ENCODE measurements around the gene OTOG.

OTOG gene

DNA sequence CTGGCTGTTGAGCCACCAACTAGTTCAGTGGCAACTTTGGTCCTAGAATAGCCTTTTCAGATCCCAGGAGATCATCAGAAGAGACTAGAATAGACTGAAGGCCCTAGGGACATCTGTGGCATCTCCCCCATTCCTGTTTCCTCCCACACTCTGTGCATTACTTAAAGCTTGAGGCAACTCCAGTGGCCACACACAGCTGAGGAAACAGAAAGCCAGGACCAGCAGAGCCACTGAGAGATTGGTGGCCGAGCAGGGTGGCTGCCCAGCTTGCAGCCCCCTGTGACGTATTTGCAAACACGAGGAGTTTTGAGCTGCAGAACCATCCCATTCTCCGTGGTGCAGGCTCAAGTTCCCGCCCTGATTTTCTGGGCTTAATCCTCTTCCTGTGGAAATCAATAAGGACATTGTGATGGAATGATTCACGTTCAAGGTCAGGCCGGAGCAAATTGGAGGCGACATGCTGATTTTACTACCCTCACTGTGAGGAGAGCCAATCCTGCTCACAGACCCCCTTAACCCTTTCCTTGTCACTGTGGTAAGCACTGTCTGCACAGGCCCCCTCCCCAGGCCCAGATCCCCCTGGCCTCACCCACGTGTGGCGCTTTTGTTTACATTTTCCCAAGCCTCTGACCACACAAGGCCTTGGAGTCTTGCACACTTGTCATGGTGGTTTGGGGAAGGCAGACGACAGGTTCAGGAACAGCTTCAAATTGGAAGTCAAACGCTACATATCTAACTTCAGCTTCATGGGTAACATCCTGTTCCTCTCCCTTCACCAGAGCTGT is 103.3 kb downstream of the OTOG start:
- Histone ChIP-seq H3K4me1 (ENCODE audit: control insufficient read depth in 1 of 2, insufficient read depth in 2 of 2, low read length in 2 of 2) (no peaks in the 10 kb centered on the region), H3K4me3 (ENCODE audit: low read depth in 1 of 2, low read length in 2 of 2) (no peak overlapping the region), H3K9me3 (ENCODE audit: control insufficient read depth in 1 of 2, low read length in 2 of 2) (peaks cover 4 to 7% of the 10 kb centered on the region in 2 donors), H3K27me3 (ENCODE audit: low read depth, low read length) (no peaks in the 10 kb centered on the region), H3K36me3 (ENCODE audit: control insufficient read depth in 1 of 2, insufficient read depth in 2 of 2, low read length in 2 of 2) (no peaks in the 10 kb centered on the region), H3K27ac (ENCODE audit: low read length) (no peak overlapping the region)

- H3K27me3 ChIP-seq (ENCODE audit: low read depth, low read length), result no peaks in the 10 kb centered on the region
- no peak overlapping the region for H3K27ac ChIP-seq (ENCODE audit: low read length)
- H3K4me3 ChIP-seq (ENCODE audit: low read depth in 1 of 2, low read length in 2 of 2), result no peak overlapping the region
- no peaks in the 10 kb centered on the region for H3K36me3 ChIP-seq (ENCODE audit: control insufficient read depth in 1 of 2, insufficient read depth in 2 of 2, low read length in 2 of 2)
- H3K9me3 ChIP-seq (ENCODE audit: control insufficient read depth in 1 of 2, low read length in 2 of 2), result peaks cover 6 to 12% of the 10 kb centered on the region in 2 donors
- no peaks in the 10 kb centered on the region for H3K4me1 ChIP-seq (ENCODE audit: control insufficient read depth in 1 of 2, insufficient read depth in 2 of 2, low read length in 2 of 2)
These were observed 104.0 kb downstream of the OTOG start for GRCh38 chr11:17651061-17651460.

- no peaks in the 10 kb centered on the region for H3K4me1 ChIP-seq (ENCODE audit: control insufficient read depth in 1 of 2, insufficient read depth in 2 of 2, low read length in 2 of 2)
- no peak overlapping the region for H3K4me3 ChIP-seq (ENCODE audit: low read depth in 1 of 2, low read length in 2 of 2)
- no peaks in the 10 kb centered on the region for H3K36me3 ChIP-seq (ENCODE audit: control insufficient read depth in 1 of 2, insufficient read depth in 2 of 2, low read length in 2 of 2)
- H3K9me3 ChIP-seq (ENCODE audit: control insufficient read depth in 1 of 2, low read length in 2 of 2), result peaks cover 6 to 12% of the 10 kb centered on the region in 2 donors
- H3K27me3 ChIP-seq (ENCODE audit: low read depth, low read length), result no peaks in the 10 kb centered on the region
- no peak overlapping the region for H3K27ac ChIP-seq (ENCODE audit: low read length)
These were observed 104.6 kb downstream of the OTOG start for GRCh38 chr11:17651681-17652080.

GRCh38 chr11:17652556-17652955 is 105.5 kb downstream of the OTOG start:
- no peak overlapping the region for H3K4me3 ChIP-seq (ENCODE audit: low read depth in 1 of 2, low read length in 2 of 2)
- no peak overlapping the region for H3K27ac ChIP-seq (ENCODE audit: low read length)
- H3K27me3 ChIP-seq (ENCODE audit: low read depth, low read length), result no peaks in the 10 kb centered on the region
- H3K9me3 ChIP-seq (ENCODE audit: control insufficient read depth in 1 of 2, low read length in 2 of 2), result peaks cover 6 to 11% of the 10 kb centered on the region in 2 donors
- H3K4me1 ChIP-seq (ENCODE audit: control insufficient read depth in 1 of 2, insufficient read depth in 2 of 2, low read length in 2 of 2), result no peaks in the 10 kb centered on the region
- H3K36me3 ChIP-seq (ENCODE audit: control insufficient read depth in 1 of 2, insufficient read depth in 2 of 2, low read length in 2 of 2), result no peaks in the 10 kb centered on the region

DNA sequence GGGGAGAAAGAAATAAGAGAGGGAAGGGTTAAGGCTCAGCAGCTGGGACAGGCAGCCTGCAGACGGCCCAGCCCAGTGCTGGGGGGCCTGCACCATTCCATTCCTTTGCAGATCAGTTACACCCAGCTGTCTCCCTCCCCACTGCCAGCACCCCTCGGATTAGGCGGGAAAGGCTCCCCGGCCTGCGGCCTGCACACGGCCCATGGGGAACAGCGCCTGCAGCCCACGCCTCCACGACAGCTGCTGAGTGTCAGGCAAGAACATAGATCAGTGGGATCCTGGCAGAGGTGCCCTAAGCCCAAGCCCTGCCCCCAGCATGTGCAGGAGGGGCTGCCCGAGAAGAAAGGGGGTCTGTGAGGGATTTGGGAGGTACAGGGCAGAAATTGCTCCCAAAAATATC is 106.6 kb downstream of the OTOG start:
- H3K9me3 ChIP-seq (ENCODE audit: control insufficient read depth in 1 of 2, low read length in 2 of 2), result peaks cover 6 to 7% of the 10 kb centered on the region in 2 donors
- no peak overlapping the region for H3K4me3 ChIP-seq (ENCODE audit: low read depth in 1 of 2, low read length in 2 of 2)
- H3K36me3 ChIP-seq (ENCODE audit: control insufficient read depth in 1 of 2, insufficient read depth in 2 of 2, low read length in 2 of 2), result no peaks in the 10 kb centered on the region
- no peaks in the 10 kb centered on the region for H3K27me3 ChIP-seq (ENCODE audit: low read depth, low read length)
- H3K27ac ChIP-seq (ENCODE audit: low read length), result no peak overlapping the region
- no peaks in the 10 kb centered on the region for H3K4me1 ChIP-seq (ENCODE audit: control insufficient read depth in 1 of 2, insufficient read depth in 2 of 2, low read length in 2 of 2)

DNA sequence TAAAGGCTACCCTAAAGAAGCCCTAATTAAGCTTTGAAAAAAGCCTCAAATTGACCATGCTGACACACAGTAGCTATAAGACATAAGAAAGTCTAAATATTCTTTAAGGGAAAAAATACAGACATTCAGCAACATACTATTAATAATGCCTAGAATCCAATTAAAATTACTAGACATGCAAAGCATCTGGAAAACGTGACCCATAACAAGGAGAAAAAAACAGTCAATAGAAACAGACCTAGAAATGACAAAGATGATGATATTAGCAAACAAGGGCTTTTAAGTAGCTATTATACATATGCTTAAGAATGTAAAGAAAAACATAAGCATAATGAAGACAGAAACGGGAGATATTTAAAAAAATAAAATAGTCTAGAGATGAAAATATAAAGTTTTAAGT is 108.6 kb downstream of the OTOG start:
- no peak overlapping the region for H3K4me3 ChIP-seq (ENCODE audit: low read depth in 1 of 2, low read length in 2 of 2)
- H3K27ac ChIP-seq (ENCODE audit: low read length), result no peak overlapping the region
- H3K27me3 ChIP-seq (ENCODE audit: low read depth, low read length), result no peaks in the 10 kb centered on the region
- no peaks in the 10 kb centered on the region for H3K36me3 ChIP-seq (ENCODE audit: control insufficient read depth in 1 of 2, insufficient read depth in 2 of 2, low read length in 2 of 2)
- H3K4me1 ChIP-seq (ENCODE audit: control insufficient read depth in 1 of 2, insufficient read depth in 2 of 2, low read length in 2 of 2), result no peaks in the 10 kb centered on the region
- peaks cover 6 to 7% of the 10 kb centered on the region in 2 donors for H3K9me3 ChIP-seq (ENCODE audit: control insufficient read depth in 1 of 2, low read length in 2 of 2)

- no peaks in the 10 kb centered on the region for H3K4me1 ChIP-seq (ENCODE audit: control insufficient read depth in 1 of 2, insufficient read depth in 2 of 2, low read length in 2 of 2)
- H3K36me3 ChIP-seq (ENCODE audit: control insufficient read depth in 1 of 2, insufficient read depth in 2 of 2, low read length in 2 of 2), result no peaks in the 10 kb centered on the region
- no peaks in the 10 kb centered on the region for H3K27me3 ChIP-seq (ENCODE audit: low read depth, low read length)
- no peak overlapping the region for H3K27ac ChIP-seq (ENCODE audit: low read length)
- no peak overlapping the region for H3K4me3 ChIP-seq (ENCODE audit: low read depth in 1 of 2, low read length in 2 of 2)
- H3K9me3 ChIP-seq (ENCODE audit: control insufficient read depth in 1 of 2, low read length in 2 of 2), result peaks cover 6 to 7% of the 10 kb centered on the region in 2 donors
These were observed 111.2 kb downstream of the OTOG start for GRCh38 chr11:17658211-17658610.

DNA sequence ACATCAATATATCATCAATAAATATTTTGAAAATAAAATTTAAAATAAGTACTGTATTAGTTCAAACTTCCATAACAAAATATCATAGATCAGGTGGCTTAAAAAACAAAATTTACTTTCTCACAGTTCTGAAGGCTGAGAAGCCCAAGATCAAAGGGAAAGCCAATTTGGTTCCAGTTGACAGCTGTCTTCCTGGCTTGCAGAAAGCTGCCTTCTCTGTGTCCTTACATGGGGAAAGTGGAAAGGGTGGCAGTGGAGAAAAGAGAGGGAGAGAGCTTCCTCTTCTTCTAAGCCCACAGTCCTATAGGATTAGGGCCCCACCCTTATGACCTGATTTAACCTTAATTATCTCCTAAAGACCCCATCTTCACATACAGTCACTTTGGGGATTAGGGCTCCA is 121.1 kb downstream of the OTOG start:
- Histone ChIP-seq H3K27me3 (ENCODE audit: low read depth, low read length) (no peaks in the 10 kb centered on the region), H3K4me3 (ENCODE audit: low read depth in 1 of 2, low read length in 2 of 2) (no peak overlapping the region), H3K4me1 (ENCODE audit: control insufficient read depth in 1 of 2, insufficient read depth in 2 of 2, low read length in 2 of 2) (no peaks in the 10 kb centered on the region), H3K27ac (ENCODE audit: low read length) (no peak overlapping the region), H3K9me3 (ENCODE audit: control insufficient read depth in 1 of 2, low read length in 2 of 2) (no peaks in the 10 kb centered on the region), H3K36me3 (ENCODE audit: control insufficient read depth in 1 of 2, insufficient read depth in 2 of 2, low read length in 2 of 2) (no peaks in the 10 kb centered on the region)

GRCh38 chr11:17672469-17672868 is 125.4 kb downstream of the OTOG start:
- no peaks in the 10 kb centered on the region for H3K4me1 ChIP-seq (ENCODE audit: control insufficient read depth in 1 of 2, insufficient read depth in 2 of 2, low read length in 2 of 2)
- H3K27me3 ChIP-seq (ENCODE audit: low read depth, low read length), result no peaks in the 10 kb centered on the region
- peaks cover 5 to 17% of the 10 kb centered on the region in 2 donors for H3K9me3 ChIP-seq (ENCODE audit: control insufficient read depth in 1 of 2, low read length in 2 of 2)
- H3K36me3 ChIP-seq (ENCODE audit: control insufficient read depth in 1 of 2, insufficient read depth in 2 of 2, low read length in 2 of 2), result no peaks in the 10 kb centered on the region
- H3K27ac ChIP-seq (ENCODE audit: low read length), result no peak overlapping the region
- no peak overlapping the region for H3K4me3 ChIP-seq (ENCODE audit: low read depth in 1 of 2, low read length in 2 of 2)

DNA sequence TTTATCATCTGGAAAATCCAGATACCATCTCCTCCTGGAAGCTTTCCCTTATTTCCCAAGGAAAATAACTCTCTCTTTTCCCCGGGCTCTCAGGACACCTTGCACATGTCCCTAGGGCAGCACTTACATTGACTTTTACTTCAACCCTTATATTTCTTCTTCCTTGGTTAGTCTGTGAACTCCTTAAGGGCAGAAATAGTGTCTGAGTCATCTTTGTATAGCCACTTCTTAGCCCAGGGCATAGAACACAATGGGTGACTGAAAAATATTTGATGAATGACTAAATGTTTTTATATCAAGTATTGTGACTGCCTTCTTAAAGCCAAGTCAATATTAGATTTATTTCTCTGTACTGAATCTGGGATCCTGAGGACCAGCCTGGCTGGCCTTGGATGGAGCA is 126.9 kb downstream of the OTOG start:
- H3K27ac ChIP-seq (ENCODE audit: low read length), result no peak overlapping the region
- no peaks in the 10 kb centered on the region for H3K27me3 ChIP-seq (ENCODE audit: low read depth, low read length)
- no peaks in the 10 kb centered on the region for H3K4me1 ChIP-seq (ENCODE audit: control insufficient read depth in 1 of 2, insufficient read depth in 2 of 2, low read length in 2 of 2)
- H3K4me3 ChIP-seq (ENCODE audit: low read depth in 1 of 2, low read length in 2 of 2), result no peak overlapping the region
- H3K36me3 ChIP-seq (ENCODE audit: control insufficient read depth in 1 of 2, insufficient read depth in 2 of 2, low read length in 2 of 2), result no peaks in the 10 kb centered on the region
- H3K9me3 ChIP-seq (ENCODE audit: control insufficient read depth in 1 of 2, low read length in 2 of 2), result peaks cover 5 to 17% of the 10 kb centered on the region in 2 donors

GRCh38 chr11:17682848-17683247 is 135.8 kb downstream of the OTOG start:
- Histone ChIP-seq H3K27me3 (ENCODE audit: low read depth, low read length) (peaks cover 4% of the 10 kb centered on the region), H3K27ac (ENCODE audit: low read length) (no peak overlapping the region), H3K36me3 (ENCODE audit: control insufficient read depth in 1 of 2, insufficient read depth in 2 of 2, low read length in 2 of 2) (no peaks in the 10 kb centered on the region), H3K4me3 (ENCODE audit: low read depth in 1 of 2, low read length in 2 of 2) (no peak overlapping the region), H3K4me1 (ENCODE audit: control insufficient read depth in 1 of 2, insufficient read depth in 2 of 2, low read length in 2 of 2) (no peaks in the 10 kb centered on the region), H3K9me3 (ENCODE audit: control insufficient read depth in 1 of 2, low read length in 2 of 2) (no peaks in the 10 kb centered on the region)

Measured in muscle layer of duodenum (tissue), 2 donors.